IPS-18a (cell line): ENCODE data around the gene LMO1.

ENCODE experiments used
- H3K27ac ChIP-seq: one replicate; pipeline ENCODE4 v1.5.1; 2013; ENCODE audit warnings: low read length
- H3K27me3 ChIP-seq: one replicate; pipeline ENCODE4 v1.6.1; 2013; ENCODE audit warnings: mild to moderate bottlenecking, low read length; ENCODE audit not compliant: control insufficient read depth, insufficient read depth
- H3K36me3 ChIP-seq: one replicate; pipeline ENCODE4 v1.6.1; 2013; ENCODE audit warnings: low read depth, low read length; ENCODE audit not compliant: control insufficient read depth
- H3K4me1 ChIP-seq: one replicate; pipeline ENCODE4 v1.6.1; 2013; ENCODE audit warnings: low read depth, low read length; ENCODE audit not compliant: control insufficient read depth
- H3K4me3 ChIP-seq: one replicate; pipeline ENCODE4 v1.5.1; 2013; ENCODE audit warnings: low read length
- H3K9ac ChIP-seq: one replicate; pipeline ENCODE4 v1.6.1; 2013; ENCODE audit warnings: mild to moderate bottlenecking, low read length, moderate library complexity
- H3K9me3 ChIP-seq: one replicate; pipeline ENCODE4 v1.6.1; 2013; ENCODE audit warnings: low read depth, low read length; ENCODE audit not compliant: control insufficient read depth

Gene LMO1

GRCh38 chr11:8269636-8270035, 6.0 kb upstream of the LMO1 start:
- H3K9ac ChIP-seq = no peak overlapping the region
- H3K27ac ChIP-seq = no peak overlapping the region
- no peaks in the 10 kb centered on the region for H3K4me1 ChIP-seq
- no peaks in the 10 kb centered on the region for H3K9me3 ChIP-seq
- H3K36me3 ChIP-seq = no peaks in the 10 kb centered on the region
- H3K27me3 ChIP-seq = peaks cover 74% of the 10 kb centered on the region
- H3K4me3 ChIP-seq = no peak overlapping the region

GRCh38 chr11:8268530-8269400, 5.1 kb upstream of the LMO1 start:
- H3K27ac ChIP-seq = no peak overlapping the region
- peak overlapping the region; percentile 49 for H3K4me3 ChIP-seq
- H3K9ac ChIP-seq = no peak overlapping the region
- no peaks in the 10 kb centered on the region for H3K4me1 ChIP-seq
- peaks cover 83% of the 10 kb centered on the region for H3K27me3 ChIP-seq
- no peaks in the 10 kb centered on the region for H3K9me3 ChIP-seq
- no peaks in the 10 kb centered on the region for H3K36me3 ChIP-seq

DNA sequence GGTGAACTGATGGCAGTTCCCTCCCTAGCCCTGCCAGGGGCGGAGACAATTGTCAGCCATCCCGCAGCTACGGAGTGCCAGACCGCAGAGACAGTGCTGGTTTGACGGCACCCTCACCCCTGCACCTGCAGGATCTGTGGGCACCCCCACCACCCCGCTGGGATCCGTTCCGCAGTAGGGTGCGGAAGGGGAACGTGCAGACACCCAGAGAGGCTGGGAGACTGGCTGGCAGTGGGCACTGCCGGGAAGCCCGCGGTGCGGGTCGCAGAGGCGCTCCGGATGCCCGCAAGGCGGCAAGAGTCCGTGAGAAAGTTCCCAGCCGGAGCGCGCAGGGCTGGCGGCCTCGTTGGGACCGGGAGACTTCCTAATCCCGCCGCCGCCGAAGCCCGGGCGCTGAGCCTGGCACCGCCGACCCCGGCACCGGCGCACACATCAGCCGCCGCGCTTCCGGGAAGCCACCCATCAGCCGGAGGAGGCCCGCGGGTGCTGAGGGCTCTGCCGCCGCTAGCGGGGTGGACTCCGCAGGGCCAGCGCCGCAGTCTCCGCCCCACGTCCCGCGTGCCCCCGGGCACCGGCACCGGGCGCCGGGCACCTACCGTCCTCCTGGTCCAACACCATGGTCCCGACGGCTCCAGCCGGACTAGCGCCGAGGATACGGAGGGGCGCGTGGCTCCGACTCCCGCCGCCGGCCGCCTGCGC, 4.3 kb upstream of the LMO1 start:
- H3K27me3 ChIP-seq = peaks cover 90% of the 10 kb centered on the region
- H3K27ac ChIP-seq = no peak overlapping the region
- H3K9me3 ChIP-seq = no peaks in the 10 kb centered on the region
- no peaks in the 10 kb centered on the region for H3K36me3 ChIP-seq
- peaks cover 4% of the 10 kb centered on the region for H3K4me1 ChIP-seq
- peak overlapping the region; percentile 49 for H3K4me3 ChIP-seq
- H3K9ac ChIP-seq = no peak overlapping the region

- Histone ChIP-seq H3K27me3 (peaks cover 95% of the 10 kb centered on the region), H3K27ac (no peak overlapping the region), H3K9me3 (no peaks in the 10 kb centered on the region), H3K36me3 (no peaks in the 10 kb centered on the region), H3K9ac (no peak overlapping the region), H3K4me3 (no peak overlapping the region), H3K4me1 (peaks cover 5% of the 10 kb centered on the region)
Observed at GRCh38 chr11:8267280-8267679, 3.6 kb upstream of the LMO1 start.

- Histone ChIP-seq H3K9me3 (no peaks in the 10 kb centered on the region), H3K27me3 (peaks cover 98% of the 10 kb centered on the region), H3K4me3 (no peak overlapping the region), H3K27ac (no peak overlapping the region), H3K4me1 (peaks cover 7% of the 10 kb centered on the region), H3K36me3 (no peaks in the 10 kb centered on the region), H3K9ac (no peak overlapping the region)
Observed at GRCh38 chr11:8266246-8267241, 2.9 kb upstream of the LMO1 start.

- Histone ChIP-seq H3K9ac (no peak overlapping the region), H3K4me1 (peaks cover 7% of the 10 kb centered on the region), H3K27me3 (peaks cover 98% of the 10 kb centered on the region), H3K9me3 (no peaks in the 10 kb centered on the region), H3K4me3 (no peak overlapping the region), H3K27ac (no peak overlapping the region), H3K36me3 (no peaks in the 10 kb centered on the region)
Observed at GRCh38 chr11:8265681-8266241, 2.1 kb upstream of the LMO1 start.

GRCh38 chr11:8263109-8263768, 439 bp downstream of the LMO1 start:
- no peaks in the 10 kb centered on the region for H3K36me3 ChIP-seq
- no peak overlapping the region for H3K27ac ChIP-seq
- H3K4me3 ChIP-seq = peak overlapping the region; percentile 61
- H3K4me1 ChIP-seq = peaks cover 7% of the 10 kb centered on the region
- H3K9ac ChIP-seq = no peak overlapping the region
- peaks cover 79% of the 10 kb centered on the region for H3K27me3 ChIP-seq
- no peaks in the 10 kb centered on the region for H3K9me3 ChIP-seq

GRCh38 chr11:8262552-8263108, 1.0 kb downstream of the LMO1 start:
- H3K27me3 ChIP-seq = peaks cover 73% of the 10 kb centered on the region
- no peak overlapping the region for H3K9ac ChIP-seq
- H3K9me3 ChIP-seq = no peaks in the 10 kb centered on the region
- no peak overlapping the region for H3K27ac ChIP-seq
- H3K4me1 ChIP-seq = peaks cover 7% of the 10 kb centered on the region
- no peaks in the 10 kb centered on the region for H3K36me3 ChIP-seq
- H3K4me3 ChIP-seq = peak overlapping the region; percentile 61

- H3K4me1 ChIP-seq = peaks cover 7% of the 10 kb centered on the region
- no peaks in the 10 kb centered on the region for H3K36me3 ChIP-seq
- H3K9me3 ChIP-seq = no peaks in the 10 kb centered on the region
- H3K4me3 ChIP-seq = peak overlapping the region; percentile 61
- H3K27ac ChIP-seq = no peak overlapping the region
- H3K27me3 ChIP-seq = peaks cover 67% of the 10 kb centered on the region
- no peak overlapping the region for H3K9ac ChIP-seq
Observed at GRCh38 chr11:8261921-8262551, 1.6 kb downstream of the LMO1 start.

- Histone ChIP-seq H3K36me3 (no peaks in the 10 kb centered on the region), H3K27me3 (peaks cover 59% of the 10 kb centered on the region), H3K9ac (no peak overlapping the region), H3K9me3 (no peaks in the 10 kb centered on the region), H3K27ac (no peak overlapping the region), H3K4me1 (peaks cover 7% of the 10 kb centered on the region), H3K4me3 (no peak overlapping the region)
Observed at GRCh38 chr11:8261291-8261690, 2.4 kb downstream of the LMO1 start.
